ENCODE results near the gene PTPN13. TPM values are rescaled to one million over a fixed set of nuclear protein-coding genes. Genes with fewer than 3 reads are reported as not detected.

The PTPN13 gene
- polyA plus RNA-seq, 1 experiment: 19.4 TPM

DNA sequence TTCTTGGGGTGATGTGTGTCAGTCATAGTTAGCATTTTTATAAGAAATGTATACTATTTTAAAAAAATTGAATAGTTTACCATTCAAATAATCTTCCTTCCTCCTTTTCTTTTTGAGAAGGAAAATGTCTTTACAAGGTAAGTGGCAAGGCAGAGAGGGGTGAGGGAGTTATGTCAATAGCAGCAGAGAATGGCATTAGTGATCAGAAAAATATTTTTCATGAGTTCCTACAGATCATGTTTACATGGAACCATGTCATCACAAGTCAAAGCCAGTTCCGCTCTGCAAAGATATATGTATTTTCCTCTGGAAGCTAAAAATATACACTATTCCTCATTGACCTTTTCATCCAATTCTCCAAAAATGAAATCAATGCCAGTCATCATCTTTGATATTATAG, 67.3 kb downstream of the PTPN13 start:
- Histone ChIP-seq H3K27me3 (ENCODE audit: control insufficient read depth, insufficient read depth, low read length) (no peaks in the 10 kb centered on the region), H3K4me3 (ENCODE audit: low read depth, low read length) (no peak overlapping the region), H3K36me3 (ENCODE audit: control insufficient read depth, insufficient read depth, low read length) (no peaks in the 10 kb centered on the region; the same call in 1 of the 2 replicates)
- POLR2A ChIA-PET: no interaction called here
- TF ChIP-seq, protein P1, sequence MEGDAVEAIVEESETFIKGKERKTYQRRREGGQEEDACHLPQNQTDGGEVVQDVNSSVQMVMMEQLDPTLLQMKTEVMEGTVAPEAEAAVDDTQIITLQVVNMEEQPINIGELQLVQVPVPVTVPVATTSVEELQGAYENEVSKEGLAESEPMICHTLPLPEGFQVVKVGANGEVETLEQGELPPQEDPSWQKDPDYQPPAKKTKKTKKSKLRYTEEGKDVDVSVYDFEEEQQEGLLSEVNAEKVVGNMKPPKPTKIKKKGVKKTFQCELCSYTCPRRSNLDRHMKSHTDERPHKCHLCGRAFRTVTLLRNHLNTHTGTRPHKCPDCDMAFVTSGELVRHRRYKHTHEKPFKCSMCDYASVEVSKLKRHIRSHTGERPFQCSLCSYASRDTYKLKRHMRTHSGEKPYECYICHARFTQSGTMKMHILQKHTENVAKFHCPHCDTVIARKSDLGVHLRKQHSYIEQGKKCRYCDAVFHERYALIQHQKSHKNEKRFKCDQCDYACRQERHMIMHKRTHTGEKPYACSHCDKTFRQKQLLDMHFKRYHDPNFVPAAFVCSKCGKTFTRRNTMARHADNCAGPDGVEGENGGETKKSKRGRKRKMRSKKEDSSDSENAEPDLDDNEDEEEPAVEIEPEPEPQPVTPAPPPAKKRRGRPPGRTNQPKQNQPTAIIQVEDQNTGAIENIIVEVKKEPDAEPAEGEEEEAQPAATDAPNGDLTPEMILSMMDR (IDR thresholded peaks at IDR 0.05; ENCODE audit: insufficient read depth, low read depth, low read length): no peak
- CTCF ChIA-PET: no interaction called here
- no peak for DNase-seq (ENCODE audit: low read depth)

DNA sequence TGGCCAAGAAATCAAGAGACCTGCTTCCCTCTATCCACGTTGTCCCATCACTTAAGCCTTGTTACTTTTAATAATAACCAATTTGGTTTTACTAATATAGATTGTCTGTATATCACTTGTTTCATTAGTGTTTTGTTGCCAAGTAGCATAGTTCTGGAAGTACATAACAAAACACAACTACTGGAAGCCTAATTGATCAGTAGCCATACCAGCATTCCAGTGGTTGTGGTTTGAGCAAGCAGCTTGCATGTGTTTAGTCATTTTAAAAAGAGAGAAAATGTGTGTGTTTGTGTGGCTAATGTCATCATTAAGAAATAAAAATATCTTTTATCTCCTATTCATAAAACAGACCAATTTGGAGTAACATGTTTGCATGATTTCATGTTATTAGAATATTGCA, 70.8 kb downstream of the PTPN13 start:
- CTCF ChIA-PET: interaction anchor here (0.6 kb wide), 1 partner anchor 133 kb away, joined by 3 read pairs; no protein-coding TSS in a partner anchor
- TF ChIP-seq, protein P1 (IDR thresholded peaks at IDR 0.05; ENCODE audit: insufficient read depth, low read depth, low read length): no peak
- peak; percentile 42 for DNase-seq (ENCODE audit: low read depth)
- no peaks in the 10 kb centered on the region for H3K27me3 ChIP-seq (ENCODE audit: control insufficient read depth, insufficient read depth, low read length)
- no peak overlapping the region for H3K4me3 ChIP-seq (ENCODE audit: low read depth, low read length)
- POLR2A ChIA-PET: no interaction called here
- H3K36me3 ChIP-seq (ENCODE audit: control insufficient read depth, insufficient read depth, low read length): no peaks in the 10 kb centered on the region; the same call in 1 of the 2 replicates

DNA sequence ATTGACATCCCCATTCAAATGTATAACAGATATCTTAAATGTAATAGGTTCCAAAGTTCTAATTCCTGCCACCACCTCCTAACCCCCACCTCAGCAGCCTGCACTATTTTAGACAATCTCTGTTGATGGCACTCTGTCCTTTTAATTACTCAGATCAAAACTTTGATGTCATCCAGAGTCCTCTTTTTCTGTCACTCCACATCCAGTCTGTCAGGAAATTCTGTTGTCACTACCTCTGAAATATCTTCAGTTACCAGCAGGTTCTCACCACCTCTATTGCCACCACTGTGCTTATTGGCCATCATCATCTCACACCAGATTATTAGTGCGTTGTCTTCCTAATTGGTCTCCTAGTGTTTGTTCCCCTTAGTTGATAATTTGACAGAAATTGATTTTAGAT, 76.2 kb downstream of the PTPN13 start:
- ChIA-PET CTCF (no interaction called here), POLR2A (no interaction called here)
- TF ChIP-seq, protein P1 (IDR thresholded peaks at IDR 0.05; ENCODE audit: insufficient read depth, low read depth, low read length): no peak
- no peak for DNase-seq (ENCODE audit: low read depth)
- H3K27me3 ChIP-seq (ENCODE audit: control insufficient read depth, insufficient read depth, low read length): no peaks in the 10 kb centered on the region
- no peak overlapping the region for H3K4me3 ChIP-seq (ENCODE audit: low read depth, low read length)
- H3K36me3 ChIP-seq (ENCODE audit: control insufficient read depth, insufficient read depth, low read length): peaks cover 2% of the 10 kb centered on the region

DNA sequence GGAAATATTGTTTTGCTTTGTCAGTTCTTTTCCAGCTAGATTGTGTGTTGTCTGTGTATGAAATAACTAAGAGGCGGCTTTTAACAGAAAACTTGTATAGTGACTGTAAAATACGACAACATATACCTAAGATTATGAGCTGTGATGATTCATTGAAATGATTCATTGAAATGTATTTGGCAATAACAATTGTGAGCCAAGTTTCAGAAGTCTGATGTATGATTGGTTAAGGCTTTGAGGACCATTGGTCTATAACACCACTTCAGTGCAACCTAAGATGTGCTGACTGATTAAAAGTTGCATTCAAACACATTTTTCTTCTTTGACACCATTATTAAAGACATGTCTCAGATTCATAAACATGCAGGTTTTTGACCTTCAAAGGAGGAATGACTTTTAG, 76.6 kb downstream of the PTPN13 start:
- ChIA-PET POLR2A (no interaction called here), CTCF (no interaction called here)
- no peaks in the 10 kb centered on the region for H3K27me3 ChIP-seq (ENCODE audit: control insufficient read depth, insufficient read depth, low read length)
- TF ChIP-seq, protein P1 (IDR thresholded peaks at IDR 0.05; ENCODE audit: insufficient read depth, low read depth, low read length): no peak
- H3K4me3 ChIP-seq (ENCODE audit: low read depth, low read length): no peak overlapping the region
- peaks cover 2% of the 10 kb centered on the region for H3K36me3 ChIP-seq (ENCODE audit: control insufficient read depth, insufficient read depth, low read length)
- DNase-seq (ENCODE audit: low read depth): peak; percentile 9

DNA sequence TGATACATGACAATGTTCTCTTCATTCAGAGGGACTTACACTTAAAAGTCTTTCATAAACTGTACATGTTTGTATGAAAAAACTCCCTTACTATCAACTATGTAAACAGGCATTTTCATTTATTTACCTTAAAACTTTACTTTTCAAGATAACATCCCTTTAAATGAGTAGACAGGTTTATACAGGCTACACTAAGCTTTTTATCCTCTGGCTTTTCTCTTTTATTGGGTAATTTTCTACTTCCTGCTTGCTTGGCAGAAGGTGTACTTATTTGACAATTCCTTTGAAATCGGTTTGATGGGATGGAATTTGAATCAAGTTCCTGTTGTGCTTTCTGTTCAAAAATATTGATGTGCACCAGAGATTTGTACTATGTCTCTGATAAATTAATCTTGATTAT, 81.4 kb downstream of the PTPN13 start:
- no peak for DNase-seq (ENCODE audit: low read depth)
- TF ChIP-seq, protein P1 (IDR thresholded peaks at IDR 0.05; ENCODE audit: insufficient read depth, low read depth, low read length): no peak
- no peak overlapping the region for H3K4me3 ChIP-seq (ENCODE audit: low read depth, low read length)
- POLR2A ChIA-PET: no interaction called here
- peaks cover 2% of the 10 kb centered on the region; the same call in 1 of the 2 replicates for H3K36me3 ChIP-seq (ENCODE audit: control insufficient read depth, insufficient read depth, low read length)
- CTCF ChIA-PET: no interaction called here
- no peaks in the 10 kb centered on the region for H3K27me3 ChIP-seq (ENCODE audit: control insufficient read depth, insufficient read depth, low read length)
